Mesothelial cell of epicardium (in vitro differentiated cells): ENCODE data around the gene TRIM37. TPM values are rescaled to one million over a fixed set of nuclear protein-coding genes. Genes with fewer than 3 reads are reported as not detected.

Experiments used
- DNase-seq, 2 experiments: peaks; one replicate each; pipeline ENCODE4 v3.0.0; 2021; ENCODE audit warnings: low spot score in 2 of 2; ENCODE audit not compliant: unreplicated experiment in 2 of 2
- H3K27ac Mint-ChIP-seq: 2 replicates; pipeline ENCODE4 v1.8.0; 2021; ENCODE audit warnings: mixed read lengths
- H3K27me3 Mint-ChIP-seq: 2 replicates; pipeline ENCODE4 v1.8.0; 2021; ENCODE audit warnings: low read depth, mixed read lengths
- H3K36me3 Mint-ChIP-seq: 2 replicates; pipeline ENCODE4 v1.8.0; 2021; ENCODE audit warnings: mixed read lengths
- H3K4me1 Mint-ChIP-seq: 2 replicates; pipeline ENCODE4 v1.8.0; 2021; ENCODE audit warnings: mixed read lengths
- H3K4me3 Mint-ChIP-seq: 2 replicates; pipeline ENCODE4 v1.8.0; 2021; ENCODE audit warnings: mild to moderate bottlenecking, moderate library complexity, mixed read lengths
- H3K9me3 Mint-ChIP-seq: 2 replicates; pipeline ENCODE4 v1.8.0; 2021; ENCODE audit warnings: mixed read lengths
- microRNA-seq: library from miRNA; unstranded; fragments of <30 nt; microRNA quantifications from one replicate; pipeline ENCODE4 v1.2.0, GENCODE V29; 2021; ENCODE audit warnings: inconsistent platforms, mixed read lengths
- total RNA-seq: library from RNA; stranded (reverse); gene quantifications from 3 replicates; pipeline ENCODE4 v1.2.1, GENCODE V29; 2021
- TF ChIP-seq, protein P1 (sequence below): fragments of 200-600 bp; sonication (generic); IDR thresholded peaks from one replicate; pipeline ENCODE4 v1.5.0; 2021; ENCODE audit warnings: antibody characterized with exemption; ENCODE audit not compliant: unreplicated experiment

TRIM37 gene
- total RNA-seq, 1 donor from 2014 or later: 23.0 TPM

DNA sequence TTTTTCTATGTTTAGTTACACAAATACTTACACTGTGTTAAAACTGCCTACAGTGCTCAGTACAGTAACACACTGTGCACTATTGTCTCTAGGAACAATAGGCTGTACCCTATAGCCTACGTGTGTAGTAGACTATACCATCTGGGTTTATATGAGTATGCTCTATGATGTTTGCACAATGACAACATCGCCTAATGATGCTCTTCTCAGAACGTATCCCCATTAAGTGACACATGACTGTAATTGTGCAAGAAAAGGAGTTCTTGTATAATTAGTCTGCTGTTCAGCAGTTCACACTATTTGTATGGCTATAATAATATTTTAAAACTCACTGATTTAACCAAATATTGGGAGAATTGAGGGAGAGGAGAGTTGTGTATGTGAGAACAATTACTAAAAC, 173.7 kb downstream of the TRIM37 start:
- peaks cover 8% of the 10 kb centered on the region for H3K27me3 Mint-ChIP-seq
- no peaks in the 10 kb centered on the region for H3K36me3 Mint-ChIP-seq
- TF ChIP-seq, protein P1, sequence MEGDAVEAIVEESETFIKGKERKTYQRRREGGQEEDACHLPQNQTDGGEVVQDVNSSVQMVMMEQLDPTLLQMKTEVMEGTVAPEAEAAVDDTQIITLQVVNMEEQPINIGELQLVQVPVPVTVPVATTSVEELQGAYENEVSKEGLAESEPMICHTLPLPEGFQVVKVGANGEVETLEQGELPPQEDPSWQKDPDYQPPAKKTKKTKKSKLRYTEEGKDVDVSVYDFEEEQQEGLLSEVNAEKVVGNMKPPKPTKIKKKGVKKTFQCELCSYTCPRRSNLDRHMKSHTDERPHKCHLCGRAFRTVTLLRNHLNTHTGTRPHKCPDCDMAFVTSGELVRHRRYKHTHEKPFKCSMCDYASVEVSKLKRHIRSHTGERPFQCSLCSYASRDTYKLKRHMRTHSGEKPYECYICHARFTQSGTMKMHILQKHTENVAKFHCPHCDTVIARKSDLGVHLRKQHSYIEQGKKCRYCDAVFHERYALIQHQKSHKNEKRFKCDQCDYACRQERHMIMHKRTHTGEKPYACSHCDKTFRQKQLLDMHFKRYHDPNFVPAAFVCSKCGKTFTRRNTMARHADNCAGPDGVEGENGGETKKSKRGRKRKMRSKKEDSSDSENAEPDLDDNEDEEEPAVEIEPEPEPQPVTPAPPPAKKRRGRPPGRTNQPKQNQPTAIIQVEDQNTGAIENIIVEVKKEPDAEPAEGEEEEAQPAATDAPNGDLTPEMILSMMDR: no peak
- H3K9me3 Mint-ChIP-seq: peaks cover 3% of the 10 kb centered on the region
- no peak overlapping the region for H3K27ac Mint-ChIP-seq
- H3K4me3 Mint-ChIP-seq: no peak overlapping the region
- DNase-seq: no peak
- no peaks in the 10 kb centered on the region for H3K4me1 Mint-ChIP-seq

Small RNA genes within 50 kb of the gene (microRNA-seq; reads per million reads assigned to microRNA genes)
- 5,783 reads per million, percentile 92 among the genes with 10 or more reads in this experiment for gene MIR301A
- gene MIR454: 3,857 reads per million, percentile 89 among the genes with 10 or more reads in this experiment

Other genes starting within 250 kb of the TRIM37 start
- gene SKA2, start 48.3 kb upstream of the TRIM37 start, total RNA-seq: 59.6 to 64.0 TPM (median 61.7 TPM) in 3 replicates
- 13.3 to 15.2 TPM (median 15.1 TPM) in 3 replicates for gene PRR11, start 48.9 kb upstream of the TRIM37 start, total RNA-seq
- 16.1 to 16.4 TPM (median 16.4 TPM) in 3 replicates for gene SMG8, start 103.2 kb upstream of the TRIM37 start, total RNA-seq
- gene GDPD1, start 113.6 kb upstream of the TRIM37 start, total RNA-seq: 7.6 to 9.1 TPM (median 7.8 TPM) in 3 replicates
- gene YPEL2, start 224.8 kb upstream of the TRIM37 start, total RNA-seq: 7.5 to 9.9 TPM (median 8.7 TPM) in 3 replicates